GM18526 (cell line): Measurements from ENCODE around the gene RPS6KA1.

Experiments
- POLR2A ChIP-seq: IDR thresholded peaks from 3 replicates; pipeline ENCODE4 v1.6.1; 2011; ENCODE audit not compliant: insufficient read length; ENCODE audit errors: extremely low read depth

The RPS6KA1 gene

GRCh38 chr1:26602378-26602959, 72.9 kb downstream of the RPS6KA1 start:
- TF ChIP-seq POLR2A = no peak

- TF ChIP-seq POLR2A = no peak
These were observed 74.3 kb downstream of the RPS6KA1 start for GRCh38 chr1:26603856-26604255.

- TF ChIP-seq POLR2A = no peak
These were observed 77.6 kb downstream of the RPS6KA1 start for GRCh38 chr1:26607186-26607585.

GRCh38 chr1:26608895-26609294, 79.3 kb downstream of the RPS6KA1 start:
- TF ChIP-seq POLR2A = no peak

GRCh38 chr1:26610781-26611180, 81.2 kb downstream of the RPS6KA1 start:
- TF ChIP-seq POLR2A = no peak

- no peak for TF ChIP-seq POLR2A
These were observed 85.3 kb downstream of the RPS6KA1 start for GRCh38 chr1:26614655-26615411.

- no peak for TF ChIP-seq POLR2A
These were observed 87.3 kb downstream of the RPS6KA1 start for GRCh38 chr1:26616881-26617280.

- no peak for TF ChIP-seq POLR2A
These were observed 89.0 kb downstream of the RPS6KA1 start for GRCh38 chr1:26618561-26618960.
